D341Med (cell line): ENCODE data around the gene CCDC93.
"Not testable (repeated sequence)": the region's sequence is repeated elsewhere in the genome, so short reads cannot be mapped to it uniquely, and the experiment has no call there.

ENCODE experiments used
- DNase-seq: peaks from one replicate; pipeline ENCODE4 v3.0.0; 2012; ENCODE audit warnings: low spot score

The CCDC93 gene

GRCh38 chr2:118046634-118047210, 32.9 kb upstream of the CCDC93 start:
- peak; percentile 32 for DNase-seq

- DNase-seq = no peak
Measured at GRCh38 chr2:118045286-118045685, 31.4 kb upstream of the CCDC93 start.

- DNase-seq = no peak
Measured at GRCh38 chr2:118044854-118045253, 31.0 kb upstream of the CCDC93 start.

- DNase-seq = no peak
Measured at GRCh38 chr2:118044103-118044716, 30.3 kb upstream of the CCDC93 start.

GRCh38 chr2:118040891-118041290, 27.0 kb upstream of the CCDC93 start:
- no peak for DNase-seq

- DNase-seq = peak; percentile 44
Measured at GRCh38 chr2:118032169-118033013, 18.5 kb upstream of the CCDC93 start.

- no peak for DNase-seq
Measured at GRCh38 chr2:118031566-118031965, 17.7 kb upstream of the CCDC93 start.

- no peak for DNase-seq
Measured at GRCh38 chr2:118029025-118029424, 15.2 kb upstream of the CCDC93 start.

- DNase-seq = no peak
Measured at GRCh38 chr2:118021356-118021755, 7.5 kb upstream of the CCDC93 start.

- no peak for DNase-seq
Measured at GRCh38 chr2:118019821-118020220, 6.0 kb upstream of the CCDC93 start.

- no peak for DNase-seq
Measured at GRCh38 chr2:118016911-118017310, 3.0 kb upstream of the CCDC93 start.

- DNase-seq = not testable (repeated sequence)
Measured at GRCh38 chr2:118015761-118016160, 1.9 kb upstream of the CCDC93 start.

GRCh38 chr2:118014492-118014824, 588 bp upstream of the CCDC93 start:
- DNase-seq = no peak

GRCh38 chr2:118013221-118013723, 598 bp downstream of the CCDC93 start:
- peak; percentile 66 for DNase-seq

- no peak for DNase-seq
Measured at GRCh38 chr2:118012778-118013177, 1.1 kb downstream of the CCDC93 start.

GRCh38 chr2:118010473-118010872, 3.4 kb downstream of the CCDC93 start:
- no peak for DNase-seq

GRCh38 chr2:118006861-118007260, 7.0 kb downstream of the CCDC93 start:
- DNase-seq = no peak

GRCh38 chr2:118006326-118006725, 7.5 kb downstream of the CCDC93 start:
- DNase-seq = no peak

- peak; percentile 64 for DNase-seq
Measured at GRCh38 chr2:118003396-118003824, 10.5 kb downstream of the CCDC93 start.

GRCh38 chr2:118000041-118000440, 13.8 kb downstream of the CCDC93 start:
- no peak for DNase-seq

- no peak for DNase-seq
Measured at GRCh38 chr2:117997872-117998454, 15.9 kb downstream of the CCDC93 start.

GRCh38 chr2:117996525-117996924, 17.3 kb downstream of the CCDC93 start:
- no peak for DNase-seq

- DNase-seq = no peak
Measured at GRCh38 chr2:117994729-117995128, 19.1 kb downstream of the CCDC93 start.
